GM12891 (cell line): Measurements from ENCODE around the gene CLIP3.

Experiments
- POLR2A ChIP-seq: IDR thresholded peaks from 2 replicates; pipeline ENCODE4 v1.6.1; 2011; ENCODE audit warnings: low read depth, low read length, control low read depth
- POLR2AphosphoS5 ChIP-seq: IDR thresholded peaks from 2 replicates; pipeline ENCODE4 v1.6.1; 2011; ENCODE audit warnings: low read depth, low read length, control low read depth
- POU2F2 ChIP-seq: IDR thresholded peaks from 2 replicates; pipeline ENCODE4 v1.6.1; 2011; ENCODE audit warnings: low read depth, mild to moderate bottlenecking, control low read depth, low read length, moderate library complexity
- SPI1 ChIP-seq: IDR thresholded peaks from 2 replicates; pipeline ENCODE4 v1.6.1; 2011; ENCODE audit warnings: low read depth, low read length, control low read depth
- TAF1 ChIP-seq: IDR thresholded peaks from 2 replicates; pipeline ENCODE4 v1.6.1; 2011; ENCODE audit warnings: low read depth, low read length, control low read depth

DNA sequence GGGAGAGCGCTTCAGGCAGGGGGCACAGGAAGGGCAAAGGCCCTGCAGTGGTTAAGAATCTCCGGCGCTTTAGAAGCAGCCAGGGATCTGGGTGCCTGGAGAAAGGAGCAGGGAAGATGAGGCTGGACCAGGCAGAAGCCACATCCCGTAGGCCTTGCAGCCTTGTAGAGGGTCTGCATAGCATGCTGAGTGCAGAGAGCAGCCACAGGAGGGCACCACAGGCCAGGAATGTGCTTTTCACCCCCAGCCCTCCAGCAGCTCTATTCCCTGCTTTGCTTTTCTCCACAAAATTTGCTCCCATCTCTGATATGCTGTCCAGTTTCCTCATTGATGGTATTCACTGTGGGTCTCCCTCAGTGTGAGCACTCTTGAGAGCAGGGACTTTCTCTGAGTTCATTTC lies 27.8 kb upstream of the CLIP3 start:
- TF ChIP-seq POLR2A (no peak), TAF1 (no peak), POLR2AphosphoS5 (no peak), SPI1 (no peak), POU2F2 (no peak)
